GM12878 (cell line): ENCODE results near the gene TRPC3. TPM values are rescaled to one million over a fixed set of nuclear protein-coding genes. Genes with fewer than 3 reads are reported as not detected.

Experiments
- ATAC-seq: fragments of 200-7000 bp; cut with Tn5 transposase; 3 replicates; pipeline ENCODE4 v1.9.1; 2020; ENCODE audit warnings: mild to moderate bottlenecking, moderate library complexity
- BruUV-seq: library from RNA; stranded (reverse); fragments of 400-500 nt; replicated peaks from 2 replicates; lab custom pipeline; 2021; lab: Mats Ljungman, UMichigan
- CTCF ChIA-PET: fragments of 300-600 bp; sonication (Branson Sonifier 250); formaldehyde crosslinking; extraction: SDS; loops from one replicate; lab custom pipeline; 2021; ENCODE audit warnings: inconsistent platforms; lab: Yijun Ruan, JAX
- POLR2A ChIA-PET: fragments of 350-600 bp; formaldehyde crosslinking; extraction: SDS; loops from one replicate; lab custom pipeline; 2021; ENCODE audit warnings: inconsistent platforms; lab: Charles Lee
- RAD21 ChIA-PET: fragments of 300-600 bp; sonication (Branson Sonifier 250); formaldehyde crosslinking; loops from one replicate; lab custom pipeline; 2023; ENCODE audit warnings: antibody characterized with exemption; ENCODE audit not compliant: unreplicated experiment; lab: Charles Lee
- SMC1A ChIA-PET: fragments of 300-600 bp; sonication (Branson Sonifier 250); formaldehyde crosslinking; loops from one replicate; lab custom pipeline; 2023; ENCODE audit not compliant: unreplicated experiment, uncharacterized antibody; lab: Charles Lee
- DNase-seq: peaks from one replicate; pipeline ENCODE4 v3.0.0-alpha.2; 2011; ENCODE audit warnings: low read depth, low spot score
- FAIRE-seq: peaks from 3 replicates; lab custom pipeline; 2011; peaks lifted over from hg19 to GRCh38; lab: Jason Lieb, UNC
- H2AFZ ChIP-seq: 2 replicates; pipeline ENCODE4 v1.6.0; 2011; ENCODE audit warnings: low read depth, low read length, control low read depth; ENCODE audit not compliant: control insufficient read depth
- H3K27ac ChIP-seq: 2 replicates; pipeline ENCODE4 v1.5.1; 2011; ENCODE audit warnings: control low read depth; ENCODE audit not compliant: control insufficient read depth, insufficient read depth
- H3K27me3 ChIP-seq, 2 experiments: replicated peaks in 1 of 2; 2 replicates each; pipeline versions ENCODE4 v1.6.0 to v1.6.1; 2011; ENCODE audit warnings: low read length in 1 of 2; ENCODE audit not compliant: control insufficient read depth in 2 of 2, insufficient read depth in 2 of 2
- H3K36me3 ChIP-seq, 2 experiments: 2 replicates each; pipeline ENCODE4 v1.5.1; 2011; ENCODE audit warnings: low read length in 1 of 2; ENCODE audit not compliant: control insufficient read depth in 2 of 2, insufficient read depth in 2 of 2
- H3K4me1 ChIP-seq: 2 replicates; pipeline ENCODE4 v1.6.1; 2011; ENCODE audit warnings: mild to moderate bottlenecking, low read length, moderate library complexity, mixed read lengths; ENCODE audit not compliant: control insufficient read depth, insufficient read depth
- H3K4me2 ChIP-seq: 2 replicates; pipeline ENCODE4 v1.6.0; 2011; ENCODE audit warnings: control low read depth; ENCODE audit not compliant: control insufficient read depth, insufficient read depth
- H3K4me3 ChIP-seq: fragments of 200-600 bp; sonication (generic); 2 replicates; pipeline ENCODE4 v1.5.1; 2016
- H3K79me2 ChIP-seq: 2 replicates; pipeline ENCODE4 v1.6.0; 2011; ENCODE audit warnings: low read length; ENCODE audit not compliant: control insufficient read depth, insufficient read depth
- H3K9ac ChIP-seq: 2 replicates; pipeline ENCODE4 v1.8.0; 2011; ENCODE audit warnings: low read length, control low read depth, mixed read lengths; ENCODE audit not compliant: control insufficient read depth, insufficient read depth
- H3K9me3 ChIP-seq: replicated peaks from 3 replicates; pipeline ENCODE4 v1.5.1; 2011; ENCODE audit warnings: mild to moderate bottlenecking, low read length; ENCODE audit not compliant: control insufficient read depth, insufficient read depth
- H4K20me1 ChIP-seq: 2 replicates; pipeline ENCODE4 v1.6.0; 2011; ENCODE audit not compliant: control insufficient read depth, insufficient read depth
- CHD4 ChIP-seq: fragments of 200-600 bp; sonication (generic); IDR thresholded peaks from 2 replicates; pipeline ENCODE4 v1.6.1; 2016; ENCODE audit warnings: mild to moderate bottlenecking
- NRF1 ChIP-seq: conservative IDR thresholded peaks from 2 replicates; pipeline ENCODE4 v1.6.1; 2011; ENCODE audit warnings: mild to moderate bottlenecking, low read depth, low read length, improper control_type of control experiment
- PAX5 ChIP-seq: IDR thresholded peaks from 2 replicates; pipeline ENCODE4 v1.6.1; 2011; ENCODE audit warnings: low read depth, low read length, borderline replicate concordance
- RB1 ChIP-seq: fragments of 450-650 bp; formaldehyde crosslinking; IDR thresholded peaks from 2 replicates; pipeline ENCODE4 v1.6.1; 2017; ENCODE audit warnings: mild to moderate bottlenecking, borderline replicate concordance
- RCOR1 ChIP-seq: conservative IDR thresholded peaks from 2 replicates; pipeline ENCODE4 v1.6.1; 2012; ENCODE audit warnings: low read depth, low read length, improper control_type of control experiment
- SIX5 ChIP-seq: IDR thresholded peaks from 2 replicates; pipeline ENCODE4 v1.6.1; 2011; ENCODE audit warnings: mild to moderate bottlenecking, low read depth, low read length, moderate library complexity; ENCODE audit not compliant: severe bottlenecking
- SPI1 ChIP-seq: IDR thresholded peaks from 2 replicates; pipeline ENCODE4 v1.6.1; 2011; ENCODE audit warnings: low read depth, mild to moderate bottlenecking, low read length, moderate library complexity, borderline replicate concordance; ENCODE audit not compliant: insufficient read depth
- TCF3 ChIP-seq: IDR thresholded peaks from 2 replicates; pipeline ENCODE4 v1.6.1; 2012; ENCODE audit warnings: low read depth, mild to moderate bottlenecking, low read length, borderline replicate concordance; ENCODE audit not compliant: insufficient read depth
- whole genome bisulfite sequencing: methylation state at CpG from one replicate; pipeline ENCODE4 v1.1.6; 2016; ENCODE audit warnings: low lambda C conversion rate; ENCODE audit not compliant: insufficient replicate concordance, insufficient coverage; ENCODE audit errors: missing lambda C conversion rate; 5-methylcytosine and 5-hydroxymethylcytosine counted together
- in situ Hi-C: fragments of 300-500 bp; cut with MboI; formaldehyde crosslinking; loops from 9 replicates; pipeline ENCODE4 v1.14.3; 2018; ENCODE audit warnings: mixed read lengths
- intact Hi-C: fragments of 100-400 bp; cut with micrococcal nuclease; formaldehyde crosslinking; loops from one replicate; pipeline ENCODE4 v1.14.2; 2022; ENCODE audit not compliant: unreplicated experiment
- polyA plus RNA-seq, 11 experiments: library from polyadenylated mRNA; depleted of rRNA in 4 of 11; unstranded in 6 of 11; stranded (reverse) in 5 of 11; fragments of >200 nt; fragmentation: Nextera tagmentation in 4 of 11; fragmentation: Illumina TruSeq in 1 of 11; extraction: Ambion mirVana in 4 of 11; extraction: Trizol in 1 of 11; gene quantifications; 1 replicate in 1 of 11; 2 replicates in 10 of 11; pipeline versions ENCODE4 v1.2.1 to v1.2.3, GENCODE V29; 2011 to 2016; ENCODE audit warnings: inconsistent platforms in 2 of 11, missing spikeins in 2 of 11, low read depth in 1 of 11
- total RNA-seq, 4 experiments: library from RNA; depleted of rRNA in 3 of 4; stranded (reverse); fragments of >200 nt in 3 of 4; fragmentation: Illumina TruSeq in 1 of 4; extraction: Trizol in 1 of 4; gene quantifications; 2 replicates each; pipeline versions ENCODE4 v1.2.1 to v1.2.3, GENCODE V29; 2013 to 2021
- TF ChIP-seq, protein P1 (sequence below): IDR thresholded peaks from 2 replicates; pipeline ENCODE4 v1.6.1; 2012; ENCODE audit warnings: improper control_type of control experiment, low read depth, low read length; ENCODE audit not compliant: insufficient replicate concordance
- TF ChIP-seq, protein P2 (sequence below): IDR thresholded peaks from 2 replicates; pipeline ENCODE4 v1.6.1; 2012; ENCODE audit warnings: low read depth, low read length, improper control_type of control experiment
- TF ChIP-seq, protein P3 (sequence below): fragments of 450-650 bp; IDR thresholded peaks from 2 replicates; pipeline ENCODE4 v1.6.1; 2017; ENCODE audit warnings: antibody characterized with exemption, mild to moderate bottlenecking, moderate library complexity

Gene TRPC3
- total and polyA plus RNA-seq, 10 of the 15 experiments (the other 5 are each of a cell fraction or from before 2014, with no cell fraction given): not detected

DNA sequence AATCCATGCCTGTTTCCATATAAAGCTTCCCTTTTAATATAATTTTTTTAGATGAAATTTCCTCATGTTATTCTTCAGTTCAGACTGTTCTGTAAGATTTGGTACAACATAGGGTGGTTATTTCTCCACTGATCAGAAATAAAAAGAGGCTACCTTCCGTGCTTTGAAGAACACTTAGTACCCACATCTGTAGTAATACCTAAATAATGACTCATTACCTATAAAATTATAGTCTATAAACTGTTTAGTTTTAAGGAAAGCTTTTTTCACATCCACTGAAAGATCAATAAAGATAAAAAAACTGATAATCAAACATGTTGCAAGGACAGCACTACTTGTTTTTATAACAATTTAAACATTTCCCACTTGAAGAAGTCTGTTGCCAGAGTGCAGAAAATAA, 23.9 kb downstream of the TRPC3 start:
- no peak overlapping the region for H3K9ac ChIP-seq
- no peaks in the 10 kb centered on the region for H3K4me1 ChIP-seq
- RAD21 ChIA-PET: no interaction called here
- CTCF ChIA-PET: interaction anchor here (0.6 to 0.8 kb wide), 3 partner anchors 27 to 654 kb away, joined by 3 read pairs; no protein-coding TSS in a partner anchor
- FAIRE-seq (no peak), DNase-seq (no peak), ATAC-seq (no peak)
- H3K79me2 ChIP-seq: no peaks in the 10 kb centered on the region
- no peak overlapping the region for H3K4me2 ChIP-seq
- intact Hi-C loops (no loop called here), in situ Hi-C loops (no loop called here)
- H3K27me3 ChIP-seq: peaks cover 0 to 3% of the 10 kb centered on the region in 2 experiments; a peak in 1 of 4 replicates
- no peak overlapping the region for H3K4me3 ChIP-seq
- H3K9me3 ChIP-seq: no peaks in the 10 kb centered on the region
- TF ChIP-seq, protein P1, sequence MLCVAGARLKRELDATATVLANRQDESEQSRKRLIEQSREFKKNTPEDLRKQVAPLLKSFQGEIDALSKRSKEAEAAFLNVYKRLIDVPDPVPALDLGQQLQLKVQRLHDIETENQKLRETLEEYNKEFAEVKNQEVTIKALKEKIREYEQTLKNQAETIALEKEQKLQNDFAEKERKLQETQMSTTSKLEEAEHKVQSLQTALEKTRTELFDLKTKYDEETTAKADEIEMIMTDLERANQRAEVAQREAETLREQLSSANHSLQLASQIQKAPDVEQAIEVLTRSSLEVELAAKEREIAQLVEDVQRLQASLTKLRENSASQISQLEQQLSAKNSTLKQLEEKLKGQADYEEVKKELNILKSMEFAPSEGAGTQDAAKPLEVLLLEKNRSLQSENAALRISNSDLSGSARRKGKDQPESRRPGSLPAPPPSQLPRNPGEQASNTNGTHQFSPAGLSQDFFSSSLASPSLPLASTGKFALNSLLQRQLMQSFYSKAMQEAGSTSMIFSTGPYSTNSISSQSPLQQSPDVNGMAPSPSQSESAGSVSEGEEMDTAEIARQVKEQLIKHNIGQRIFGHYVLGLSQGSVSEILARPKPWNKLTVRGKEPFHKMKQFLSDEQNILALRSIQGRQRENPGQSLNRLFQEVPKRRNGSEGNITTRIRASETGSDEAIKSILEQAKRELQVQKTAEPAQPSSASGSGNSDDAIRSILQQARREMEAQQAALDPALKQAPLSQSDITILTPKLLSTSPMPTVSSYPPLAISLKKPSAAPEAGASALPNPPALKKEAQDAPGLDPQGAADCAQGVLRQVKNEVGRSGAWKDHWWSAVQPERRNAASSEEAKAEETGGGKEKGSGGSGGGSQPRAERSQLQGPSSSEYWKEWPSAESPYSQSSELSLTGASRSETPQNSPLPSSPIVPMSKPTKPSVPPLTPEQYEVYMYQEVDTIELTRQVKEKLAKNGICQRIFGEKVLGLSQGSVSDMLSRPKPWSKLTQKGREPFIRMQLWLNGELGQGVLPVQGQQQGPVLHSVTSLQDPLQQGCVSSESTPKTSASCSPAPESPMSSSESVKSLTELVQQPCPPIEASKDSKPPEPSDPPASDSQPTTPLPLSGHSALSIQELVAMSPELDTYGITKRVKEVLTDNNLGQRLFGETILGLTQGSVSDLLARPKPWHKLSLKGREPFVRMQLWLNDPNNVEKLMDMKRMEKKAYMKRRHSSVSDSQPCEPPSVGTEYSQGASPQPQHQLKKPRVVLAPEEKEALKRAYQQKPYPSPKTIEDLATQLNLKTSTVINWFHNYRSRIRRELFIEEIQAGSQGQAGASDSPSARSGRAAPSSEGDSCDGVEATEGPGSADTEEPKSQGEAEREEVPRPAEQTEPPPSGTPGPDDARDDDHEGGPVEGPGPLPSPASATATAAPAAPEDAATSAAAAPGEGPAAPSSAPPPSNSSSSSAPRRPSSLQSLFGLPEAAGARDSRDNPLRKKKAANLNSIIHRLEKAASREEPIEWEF: no peak
- TF ChIP-seq, protein P2, sequence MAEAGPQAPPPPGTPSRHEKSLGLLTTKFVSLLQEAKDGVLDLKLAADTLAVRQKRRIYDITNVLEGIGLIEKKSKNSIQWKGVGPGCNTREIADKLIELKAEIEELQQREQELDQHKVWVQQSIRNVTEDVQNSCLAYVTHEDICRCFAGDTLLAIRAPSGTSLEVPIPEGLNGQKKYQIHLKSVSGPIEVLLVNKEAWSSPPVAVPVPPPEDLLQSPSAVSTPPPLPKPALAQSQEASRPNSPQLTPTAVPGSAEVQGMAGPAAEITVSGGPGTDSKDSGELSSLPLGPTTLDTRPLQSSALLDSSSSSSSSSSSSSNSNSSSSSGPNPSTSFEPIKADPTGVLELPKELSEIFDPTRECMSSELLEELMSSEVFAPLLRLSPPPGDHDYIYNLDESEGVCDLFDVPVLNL: no peak
- TF ChIP-seq CHD4 (no peak), SIX5 (no peak), NRF1 (no peak), RB1 (no peak), TCF3 (no peak), RCOR1 (no peak), PAX5 (no peak), SPI1 (no peak)
- TF ChIP-seq, protein P3, sequence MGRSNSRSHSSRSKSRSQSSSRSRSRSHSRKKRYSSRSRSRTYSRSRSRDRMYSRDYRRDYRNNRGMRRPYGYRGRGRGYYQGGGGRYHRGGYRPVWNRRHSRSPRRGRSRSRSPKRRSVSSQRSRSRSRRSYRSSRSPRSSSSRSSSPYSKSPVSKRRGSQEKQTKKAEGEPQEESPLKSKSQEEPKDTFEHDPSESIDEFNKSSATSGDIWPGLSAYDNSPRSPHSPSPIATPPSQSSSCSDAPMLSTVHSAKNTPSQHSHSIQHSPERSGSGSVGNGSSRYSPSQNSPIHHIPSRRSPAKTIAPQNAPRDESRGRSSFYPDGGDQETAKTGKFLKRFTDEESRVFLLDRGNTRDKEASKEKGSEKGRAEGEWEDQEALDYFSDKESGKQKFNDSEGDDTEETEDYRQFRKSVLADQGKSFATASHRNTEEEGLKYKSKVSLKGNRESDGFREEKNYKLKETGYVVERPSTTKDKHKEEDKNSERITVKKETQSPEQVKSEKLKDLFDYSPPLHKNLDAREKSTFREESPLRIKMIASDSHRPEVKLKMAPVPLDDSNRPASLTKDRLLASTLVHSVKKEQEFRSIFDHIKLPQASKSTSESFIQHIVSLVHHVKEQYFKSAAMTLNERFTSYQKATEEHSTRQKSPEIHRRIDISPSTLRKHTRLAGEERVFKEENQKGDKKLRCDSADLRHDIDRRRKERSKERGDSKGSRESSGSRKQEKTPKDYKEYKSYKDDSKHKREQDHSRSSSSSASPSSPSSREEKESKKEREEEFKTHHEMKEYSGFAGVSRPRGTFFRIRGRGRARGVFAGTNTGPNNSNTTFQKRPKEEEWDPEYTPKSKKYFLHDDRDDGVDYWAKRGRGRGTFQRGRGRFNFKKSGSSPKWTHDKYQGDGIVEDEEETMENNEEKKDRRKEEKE: no peak
- H3K36me3 ChIP-seq: no peaks in the 10 kb centered on the region
- H4K20me1 ChIP-seq: no peaks in the 10 kb centered on the region
- no TSS peak for BruUV-seq
- no peak overlapping the region for H2AFZ ChIP-seq
- POLR2A ChIA-PET: no interaction called here
- 18% methylated on average over 1 of the region's 1 CpG for WGBS
- H3K27ac ChIP-seq: no peak overlapping the region
- SMC1A ChIA-PET: no interaction called here
